Activated T-helper 17 cell treated with anti-CD3 and anti-CD28 coated beads, Interleukin-2, amount 50 U/mL, for 72 hours (primary cell): Measurements from ENCODE around the gene ERC1. TPM values are rescaled to one million over a fixed set of nuclear protein-coding genes. Genes with fewer than 3 reads are reported as not detected.

Experiments
- ATAC-seq: fragments of 150-1000 bp; cut with Tn5 transposase; replicated peaks from 2 replicates; pipeline ENCODE4 v1.10.0; 2021; ENCODE audit warnings: mild to moderate bottlenecking, moderate library complexity
- H3K27ac Mint-ChIP-seq: one replicate; pipeline ENCODE4 v1.8.0; 2022; ENCODE audit warnings: mixed read lengths
- H3K27me3 Mint-ChIP-seq: one replicate; pipeline ENCODE4 v1.8.0; 2022; ENCODE audit warnings: mixed read lengths
- H3K36me3 Mint-ChIP-seq: one replicate; pipeline ENCODE4 v1.8.0; 2022; ENCODE audit warnings: low read depth, mild to moderate bottlenecking, mixed read lengths
- H3K4me1 Mint-ChIP-seq: one replicate; pipeline ENCODE4 v1.8.0; 2022; ENCODE audit warnings: mixed read lengths
- H3K4me3 Mint-ChIP-seq: one replicate; pipeline ENCODE4 v1.8.0; 2022; ENCODE audit warnings: mild to moderate bottlenecking, mixed read lengths
- H3K9me3 Mint-ChIP-seq: one replicate; pipeline ENCODE4 v1.8.0; 2022; ENCODE audit warnings: mixed read lengths
- total RNA-seq, 2 donors: library from RNA; stranded (reverse); gene quantifications; one replicate each; pipeline ENCODE4 v1.2.3, GENCODE V29; 2022

ERC1 gene
- total RNA-seq, 2 donors from 2014 or later, result 25.8 to 31.9 TPM

DNA sequence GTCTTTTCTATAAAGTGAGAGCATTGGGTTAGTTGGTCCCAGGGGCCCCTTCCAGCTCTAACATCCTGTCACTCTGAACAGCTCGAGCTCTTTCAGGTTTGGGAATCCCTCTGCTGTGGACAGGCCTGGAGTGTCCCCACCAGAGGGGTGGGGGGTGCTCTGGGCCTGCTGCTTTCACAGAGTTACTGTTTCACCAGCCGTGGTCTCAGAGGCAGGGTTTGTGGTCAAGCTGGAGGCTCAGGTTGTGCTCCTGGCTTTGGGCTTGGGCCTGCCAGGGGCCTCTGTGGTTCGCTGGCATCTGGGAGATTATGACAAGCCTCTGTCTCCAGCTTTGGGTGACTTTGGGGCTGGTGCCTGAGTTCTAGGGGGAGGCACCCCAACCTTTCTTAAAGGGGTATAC lies 543.7 kb downstream of the ERC1 start:
- Mint-ChIP-seq H3K4me3 (peak overlapping the region; percentile 77), H3K9me3 (no peaks in the 10 kb centered on the region), H3K27ac (no peak overlapping the region), H3K27me3 (peaks cover 63% of the 10 kb centered on the region), H3K36me3 (peaks cover 7% of the 10 kb centered on the region), H3K4me1 (peaks cover 22% of the 10 kb centered on the region)
- ATAC-seq, result no peak

DNA sequence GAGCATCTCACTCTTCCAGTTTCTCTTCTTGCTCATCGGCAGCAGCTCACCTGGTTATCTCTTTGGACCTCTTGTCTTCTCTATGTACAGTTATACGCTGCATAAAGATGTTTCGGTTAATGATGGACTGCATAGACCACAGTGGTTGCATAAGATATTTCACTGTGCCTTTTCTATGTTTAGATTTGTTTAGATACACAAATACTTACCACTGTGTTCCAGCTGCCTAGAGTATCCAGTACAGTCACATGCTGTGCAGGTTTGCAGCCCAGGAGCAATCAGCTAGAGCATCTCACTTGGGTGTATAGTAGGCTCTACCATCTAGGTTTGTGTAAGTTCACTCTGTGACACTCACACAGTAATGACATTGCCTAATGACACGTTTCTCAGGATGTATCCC lies 545.8 kb downstream of the ERC1 start:
- Mint-ChIP-seq H3K9me3 (no peaks in the 10 kb centered on the region), H3K4me1 (peaks cover 21% of the 10 kb centered on the region), H3K4me3 (no peak overlapping the region), H3K27me3 (peaks cover 77% of the 10 kb centered on the region), H3K36me3 (peaks cover 6% of the 10 kb centered on the region), H3K27ac (no peak overlapping the region)
- ATAC-seq, result no peak

DNA sequence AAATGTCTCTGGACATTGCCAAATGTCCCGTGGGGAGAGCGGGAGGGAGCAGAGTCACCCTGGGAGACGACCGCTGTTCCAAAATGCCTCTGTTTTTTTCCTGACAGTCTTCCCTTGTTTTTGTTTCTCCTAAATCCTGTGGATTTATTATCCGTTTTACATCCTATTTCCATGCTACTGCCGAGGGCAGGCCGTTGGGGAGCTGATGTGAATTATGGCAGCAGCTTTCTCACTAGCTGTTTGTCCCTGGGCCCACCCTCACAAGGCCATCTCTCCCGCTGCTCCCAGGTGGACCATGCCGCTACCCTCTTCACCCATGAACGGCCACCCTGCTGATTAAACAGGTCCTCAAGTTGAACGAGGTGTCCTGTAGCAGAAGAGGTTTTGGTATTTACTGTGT lies 548.1 kb downstream of the ERC1 start:
- no peak overlapping the region for H3K27ac Mint-ChIP-seq
- no peaks in the 10 kb centered on the region for H3K4me1 Mint-ChIP-seq
- H3K4me3 Mint-ChIP-seq, result no peak overlapping the region
- H3K36me3 Mint-ChIP-seq, result no peaks in the 10 kb centered on the region
- H3K9me3 Mint-ChIP-seq, result no peaks in the 10 kb centered on the region
- no peak for ATAC-seq
- peaks cover 68% of the 10 kb centered on the region for H3K27me3 Mint-ChIP-seq

DNA sequence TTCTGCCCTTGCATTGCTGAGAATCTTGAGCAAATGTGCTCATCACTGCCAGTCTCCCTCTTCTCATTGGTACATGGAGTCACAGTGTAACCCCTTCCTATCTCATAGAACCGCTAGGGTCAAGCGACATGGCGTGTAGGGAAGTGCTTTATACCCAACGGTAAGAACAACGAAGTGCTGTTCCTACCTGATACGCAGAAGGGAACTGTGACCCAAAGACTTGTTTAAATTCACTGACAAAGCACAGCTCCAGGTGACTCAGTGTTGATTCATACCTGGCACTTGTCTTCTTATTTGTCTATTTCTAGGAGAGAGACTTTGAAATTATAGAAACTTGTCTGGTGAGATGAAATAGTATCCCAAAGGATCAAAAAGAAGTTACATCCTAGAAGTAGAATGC lies 549.7 kb downstream of the ERC1 start:
- no peak overlapping the region for H3K4me3 Mint-ChIP-seq

DNA sequence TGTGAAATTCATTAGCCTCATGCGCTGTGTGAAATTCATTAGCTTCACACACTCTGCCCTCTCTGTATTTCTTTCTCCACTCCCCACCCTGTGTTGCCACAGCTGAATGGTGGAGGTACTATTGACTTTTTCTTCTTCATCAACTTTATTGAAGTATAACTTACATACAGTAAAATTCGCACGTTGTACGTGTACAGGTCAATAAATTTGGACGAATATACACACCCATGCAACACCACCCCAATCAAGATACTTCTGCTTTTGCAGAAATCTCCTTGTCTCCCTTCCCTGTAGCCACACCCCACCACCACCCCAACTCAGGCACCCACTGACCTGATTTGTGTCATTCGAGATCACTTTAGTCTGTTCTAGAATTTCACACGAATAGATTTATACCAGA lies 551.6 kb downstream of the ERC1 start:
- Mint-ChIP-seq H3K4me3 (no peak overlapping the region), H3K36me3 (no peaks in the 10 kb centered on the region), H3K27me3 (peaks cover 47% of the 10 kb centered on the region), H3K4me1 (no peaks in the 10 kb centered on the region), H3K9me3 (no peaks in the 10 kb centered on the region), H3K27ac (no peak overlapping the region)
- ATAC-seq, result no peak

More for the DNA sequence above, 549.7 kb downstream of the ERC1 start:
- no peak for ATAC-seq
- no peaks in the 10 kb centered on the region for H3K36me3 Mint-ChIP-seq
- H3K27ac Mint-ChIP-seq, result no peak overlapping the region
- H3K9me3 Mint-ChIP-seq, result no peaks in the 10 kb centered on the region
- H3K27me3 Mint-ChIP-seq, result peaks cover 61% of the 10 kb centered on the region
- H3K4me1 Mint-ChIP-seq, result no peaks in the 10 kb centered on the region

DNA sequence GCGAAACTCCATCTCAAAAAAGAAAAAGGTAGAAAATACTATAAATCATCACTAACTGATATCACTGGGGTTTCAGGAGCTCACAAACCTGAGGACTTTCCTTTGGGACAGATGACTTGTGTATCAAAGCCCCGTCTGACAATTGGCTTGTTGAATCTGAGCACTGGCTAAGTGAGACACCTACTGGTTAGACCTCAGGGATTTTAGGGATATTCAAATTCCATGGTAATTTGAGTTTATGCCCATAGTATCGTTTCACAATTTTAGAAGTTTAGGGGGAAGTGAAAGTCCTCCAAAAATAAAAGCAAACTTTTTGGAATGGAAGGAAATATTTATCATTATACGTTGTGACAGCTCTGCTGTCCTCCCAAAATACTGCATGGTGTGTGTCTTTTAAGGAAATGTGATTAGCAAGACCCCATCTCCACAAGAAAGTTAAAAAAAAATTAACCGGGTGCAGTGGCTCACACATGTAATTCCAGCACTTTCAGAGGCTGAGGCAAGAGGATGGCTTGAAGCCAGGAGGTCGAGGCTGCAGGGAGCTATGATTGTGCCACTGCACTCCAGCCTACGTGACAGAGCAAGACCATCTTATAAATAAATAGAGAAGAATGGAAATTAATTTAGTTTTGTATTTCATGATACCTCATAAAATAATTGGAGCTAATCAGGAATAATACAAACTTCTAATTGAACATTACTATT lies 554.1 kb downstream of the ERC1 start:
- H3K4me1 Mint-ChIP-seq, result no peaks in the 10 kb centered on the region
- no peak overlapping the region for H3K27ac Mint-ChIP-seq
- no peak for ATAC-seq
- H3K4me3 Mint-ChIP-seq, result no peak overlapping the region
- peaks cover 36% of the 10 kb centered on the region for H3K27me3 Mint-ChIP-seq
- H3K36me3 Mint-ChIP-seq, result no peaks in the 10 kb centered on the region
- H3K9me3 Mint-ChIP-seq, result no peaks in the 10 kb centered on the region

Other genes starting within 250 kb of the ERC1 start
- gene WNK1, start 238.6 kb upstream of the ERC1 start, total RNA-seq, result 100 to 1,000 TPM; 150 to 252 TPM
- 1 to 10 TPM; 5.1 to 9.3 TPM for gene RAD52, start 41.5 kb upstream of the ERC1 start, total RNA-seq